ENCODE measurements around the gene HES1. TPM values are rescaled to one million over a fixed set of nuclear protein-coding genes. Genes with fewer than 3 reads are reported as not detected.
A peak's percentile ranks its signal among the peaks of the same experiment; 100 is the strongest.

Gene HES1
- total and polyA plus RNA-seq, 9 of the 15 experiments (the other 6 are each of a cell fraction or from before 2014, with no cell fraction given), result 3.4 to 37.0 (median 19.3) TPM

DNA sequence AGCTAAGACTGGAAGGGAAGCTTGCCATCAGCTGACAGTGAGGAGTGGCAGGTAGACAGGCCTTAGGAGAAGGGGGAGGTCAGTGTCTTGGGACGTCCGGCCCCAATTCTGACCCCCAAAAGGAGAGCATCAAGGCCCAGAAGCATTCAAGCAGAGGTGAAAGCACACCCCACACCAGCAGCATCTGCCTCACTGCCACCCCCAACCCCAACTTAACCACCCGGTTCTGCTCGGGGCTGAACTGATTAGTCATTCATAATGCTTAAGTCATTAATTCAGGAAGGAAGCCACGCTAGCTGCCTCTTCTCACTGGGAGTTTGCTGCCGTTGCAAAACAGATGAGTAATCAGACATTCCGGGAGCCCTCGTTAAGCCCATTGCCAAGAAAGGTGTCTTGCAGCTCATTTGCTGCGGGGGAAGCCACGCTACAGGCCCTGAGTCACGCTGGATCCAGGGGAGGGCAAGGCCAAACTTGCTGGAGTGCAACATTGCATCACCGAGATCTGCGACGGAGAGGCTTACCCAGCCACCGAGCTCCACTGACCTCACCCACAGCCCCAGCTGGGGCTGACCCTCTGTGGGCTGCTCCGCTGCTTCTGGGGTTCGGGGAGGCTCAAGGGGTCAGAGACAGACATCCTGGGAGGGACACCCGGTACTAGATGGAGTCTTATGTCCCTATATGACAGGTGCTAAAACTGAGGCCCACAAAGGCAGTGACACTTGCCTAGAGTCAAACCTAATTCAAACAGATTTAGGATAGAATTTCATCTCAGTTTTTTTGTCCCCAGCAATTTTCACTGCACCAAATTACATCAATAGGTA is 46.4 kb upstream of the HES1 start (continued):
- TF ChIP-seq, protein P1, sequence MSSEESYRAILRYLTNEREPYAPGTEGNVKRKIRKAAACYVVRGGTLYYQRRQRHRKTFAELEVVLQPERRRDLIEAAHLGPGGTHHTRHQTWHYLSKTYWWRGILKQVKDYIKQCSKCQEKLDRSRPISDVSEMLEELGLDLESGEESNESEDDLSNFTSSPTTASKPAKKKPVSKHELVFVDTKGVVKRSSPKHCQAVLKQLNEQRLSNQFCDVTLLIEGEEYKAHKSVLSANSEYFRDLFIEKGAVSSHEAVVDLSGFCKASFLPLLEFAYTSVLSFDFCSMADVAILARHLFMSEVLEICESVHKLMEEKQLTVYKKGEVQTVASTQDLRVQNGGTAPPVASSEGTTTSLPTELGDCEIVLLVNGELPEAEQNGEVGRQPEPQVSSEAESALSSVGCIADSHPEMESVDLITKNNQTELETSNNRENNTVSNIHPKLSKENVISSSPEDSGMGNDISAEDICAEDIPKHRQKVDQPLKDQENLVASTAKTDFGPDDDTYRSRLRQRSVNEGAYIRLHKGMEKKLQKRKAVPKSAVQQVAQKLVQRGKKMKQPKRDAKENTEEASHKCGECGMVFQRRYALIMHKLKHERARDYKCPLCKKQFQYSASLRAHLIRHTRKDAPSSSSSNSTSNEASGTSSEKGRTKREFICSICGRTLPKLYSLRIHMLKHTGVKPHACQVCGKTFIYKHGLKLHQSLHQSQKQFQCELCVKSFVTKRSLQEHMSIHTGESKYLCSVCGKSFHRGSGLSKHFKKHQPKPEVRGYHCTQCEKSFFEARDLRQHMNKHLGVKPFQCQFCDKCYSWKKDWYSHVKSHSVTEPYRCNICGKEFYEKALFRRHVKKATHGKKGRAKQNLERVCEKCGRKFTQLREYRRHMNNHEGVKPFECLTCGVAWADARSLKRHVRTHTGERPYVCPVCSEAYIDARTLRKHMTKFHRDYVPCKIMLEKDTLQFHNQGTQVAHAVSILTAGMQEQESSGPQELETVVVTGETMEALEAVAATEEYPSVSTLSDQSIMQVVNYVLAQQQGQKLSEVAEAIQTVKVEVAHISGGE (CRISPR knock-in tag; IDR thresholded peaks at IDR 0.05), result peak in 1 of 3 experiments; percentile 78; a peak in 1 of 6 replicates
- TF ChIP-seq NONO (IDR thresholded peaks at IDR 0.05; ENCODE audit: low read depth in 2 of 2, low read length in 1 of 2) (no peak), SNIP1 (IDR thresholded peaks at IDR 0.05; ENCODE audit: low read depth) (no peak), HMG20A (CRISPR knock-in tag; conservative IDR thresholded peaks at IDR 0.05) (no peak), ZNF551 (CRISPR knock-in tag; IDR thresholded peaks at IDR 0.05) (no peak), ARID1B (IDR thresholded peaks at IDR 0.05) (peak; percentile 91), ZZZ3 (IDR thresholded peaks at IDR 0.05) (no peak), KAT2B (IDR thresholded peaks at IDR 0.05; ENCODE audit: low read depth, low read length) (no peak), RFX7 (CRISPR knock-in tag; IDR thresholded peaks at IDR 0.05) (no peak), HSF4 (CRISPR knock-in tag; IDR thresholded peaks at IDR 0.05; ENCODE audit: borderline replicate concordance) (peak; percentile 47; the same call in 1 of the 2 replicates)
- TF ChIP-seq, protein P2, sequence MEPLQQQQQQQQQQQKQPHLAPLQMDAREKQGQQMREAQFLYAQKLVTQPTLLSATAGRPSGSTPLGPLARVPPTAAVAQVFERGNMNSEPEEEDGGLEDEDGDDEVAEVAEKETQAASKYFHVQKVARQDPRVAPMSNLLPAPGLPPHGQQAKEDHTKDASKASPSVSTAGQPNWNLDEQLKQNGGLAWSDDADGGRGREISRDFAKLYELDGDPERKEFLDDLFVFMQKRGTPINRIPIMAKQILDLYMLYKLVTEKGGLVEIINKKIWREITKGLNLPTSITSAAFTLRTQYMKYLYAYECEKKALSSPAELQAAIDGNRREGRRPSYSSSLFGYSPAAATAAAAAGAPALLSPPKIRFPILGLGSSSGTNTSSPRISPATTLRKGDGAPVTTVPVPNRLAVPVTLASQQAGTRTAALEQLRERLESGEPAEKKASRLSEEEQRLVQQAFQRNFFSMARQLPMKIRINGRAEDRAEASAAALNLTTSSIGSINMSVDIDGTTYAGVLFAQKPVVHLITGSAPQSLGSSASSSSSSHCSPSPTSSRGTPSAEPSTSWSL (CRISPR knock-in tag; IDR thresholded peaks at IDR 0.05; ENCODE audit: borderline replicate concordance), result no peak; the same call in 1 of the 2 replicates
- TF ChIP-seq, protein P3, sequence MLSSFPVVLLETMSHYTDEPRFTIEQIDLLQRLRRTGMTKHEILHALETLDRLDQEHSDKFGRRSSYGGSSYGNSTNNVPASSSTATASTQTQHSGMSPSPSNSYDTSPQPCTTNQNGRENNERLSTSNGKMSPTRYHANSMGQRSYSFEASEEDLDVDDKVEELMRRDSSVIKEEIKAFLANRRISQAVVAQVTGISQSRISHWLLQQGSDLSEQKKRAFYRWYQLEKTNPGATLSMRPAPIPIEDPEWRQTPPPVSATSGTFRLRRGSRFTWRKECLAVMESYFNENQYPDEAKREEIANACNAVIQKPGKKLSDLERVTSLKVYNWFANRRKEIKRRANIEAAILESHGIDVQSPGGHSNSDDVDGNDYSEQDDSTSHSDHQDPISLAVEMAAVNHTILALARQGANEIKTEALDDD (IDR thresholded peaks at IDR 0.05), result peak; percentile 90
